ENCODE measurements around the gene DUSP16.
"Not testable (repeated sequence)": the region's sequence is repeated elsewhere in the genome, so short reads cannot be mapped to it uniquely, and the experiment has no call there.

The DUSP16 gene

GRCh38 chr12:12583510-12584178 is 21.0 kb upstream of the DUSP16 start:
- no peak for DNase-seq (ENCODE audit: low read depth in 1 of 2, low spot score in 1 of 2)

- peak in 1 of 2 donors; percentile 63 for DNase-seq (ENCODE audit: low read depth in 1 of 2, low spot score in 1 of 2)
These were observed 20.2 kb upstream of the DUSP16 start for GRCh38 chr12:12582895-12583303.

GRCh38 chr12:12582193-12582881 is 19.7 kb upstream of the DUSP16 start:
- DNase-seq (ENCODE audit: low read depth in 1 of 2, low spot score in 1 of 2) = no peak

GRCh38 chr12:12580716-12581115 is 18.1 kb upstream of the DUSP16 start:
- not testable (repeated sequence) for DNase-seq (ENCODE audit: low read depth in 1 of 2, low spot score in 1 of 2)

- DNase-seq (ENCODE audit: low read depth in 1 of 2, low spot score in 1 of 2) = no peak
These were observed 15.1 kb upstream of the DUSP16 start for GRCh38 chr12:12577786-12578185.

- DNase-seq (ENCODE audit: low read depth in 1 of 2, low spot score in 1 of 2) = no peak
These were observed 10.0 kb upstream of the DUSP16 start for GRCh38 chr12:12572659-12573058.

DNA sequence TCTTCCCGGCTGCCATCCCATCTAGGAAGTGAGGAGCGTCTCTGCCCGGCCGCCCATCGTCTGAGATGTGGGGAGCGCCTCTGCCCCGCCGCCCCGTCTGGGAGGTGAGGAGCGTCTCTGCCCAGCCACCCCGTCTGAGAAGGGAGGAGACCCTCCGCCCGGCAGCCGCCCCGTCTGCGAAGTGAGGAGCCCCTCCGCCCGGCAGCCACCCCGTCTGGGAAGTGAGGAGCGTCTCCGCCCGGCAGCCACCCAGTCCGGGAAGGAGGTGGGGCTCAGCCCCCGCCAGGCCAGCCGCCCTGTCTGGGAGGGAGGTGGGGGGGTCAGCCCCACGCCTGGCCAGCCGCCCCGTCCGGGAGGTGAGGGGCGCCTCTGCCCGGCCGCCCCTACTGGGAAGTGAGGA is 3.3 kb upstream of the DUSP16 start:
- not testable (repeated sequence) for DNase-seq (ENCODE audit: low read depth in 1 of 2, low spot score in 1 of 2)

DNA sequence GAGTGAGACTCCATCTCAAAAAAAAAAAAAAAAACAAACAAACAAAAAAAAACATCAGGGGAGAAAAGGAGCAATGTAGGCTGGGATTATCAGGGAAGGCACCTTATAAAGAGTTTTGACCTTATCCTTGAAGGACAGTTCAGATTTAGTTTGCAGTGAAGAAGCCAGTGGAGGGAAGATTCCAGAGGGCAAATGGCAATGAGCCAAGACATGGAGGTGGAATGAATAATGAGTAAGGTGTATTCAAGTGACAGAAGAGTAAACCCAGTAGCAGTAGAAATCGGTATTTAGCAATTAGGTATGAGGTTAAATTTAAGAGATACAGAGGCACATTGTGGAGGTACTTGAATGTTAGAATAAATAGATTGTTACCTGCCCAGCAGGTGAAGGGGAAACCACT is 2.2 kb upstream of the DUSP16 start:
- DNase-seq (ENCODE audit: low read depth in 1 of 2, low spot score in 1 of 2) = no peak

DNA sequence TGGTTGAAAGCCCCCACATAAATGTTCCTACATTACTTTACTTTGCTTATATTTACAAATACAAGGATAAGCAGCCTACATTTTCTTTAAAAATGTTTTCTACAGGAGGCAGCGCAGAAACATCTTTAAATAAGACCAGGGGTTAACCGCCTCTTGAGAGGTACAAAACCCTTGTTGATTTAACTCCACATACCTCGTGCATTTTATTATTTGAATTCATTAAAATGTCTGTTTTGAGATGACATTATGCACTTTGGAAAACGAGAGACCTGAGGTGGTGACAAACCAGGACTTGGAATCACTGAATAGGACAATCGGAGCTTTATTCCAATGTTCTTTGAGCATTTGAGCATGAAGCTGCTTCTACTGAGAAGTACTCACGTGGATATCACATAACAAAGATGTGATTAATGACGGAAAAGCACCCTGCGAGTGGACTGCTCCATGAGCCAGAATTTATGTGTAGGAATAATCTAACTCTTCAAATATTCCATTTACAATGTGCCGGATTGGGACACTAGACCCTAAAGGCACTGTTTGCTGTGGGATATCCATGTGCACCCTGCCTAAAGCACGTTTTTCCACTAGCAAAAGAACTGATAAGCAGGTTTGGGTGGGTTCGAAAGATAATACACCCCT is 746 bp upstream of the DUSP16 start:
- no peak for DNase-seq (ENCODE audit: low read depth in 1 of 2, low spot score in 1 of 2)

DNA sequence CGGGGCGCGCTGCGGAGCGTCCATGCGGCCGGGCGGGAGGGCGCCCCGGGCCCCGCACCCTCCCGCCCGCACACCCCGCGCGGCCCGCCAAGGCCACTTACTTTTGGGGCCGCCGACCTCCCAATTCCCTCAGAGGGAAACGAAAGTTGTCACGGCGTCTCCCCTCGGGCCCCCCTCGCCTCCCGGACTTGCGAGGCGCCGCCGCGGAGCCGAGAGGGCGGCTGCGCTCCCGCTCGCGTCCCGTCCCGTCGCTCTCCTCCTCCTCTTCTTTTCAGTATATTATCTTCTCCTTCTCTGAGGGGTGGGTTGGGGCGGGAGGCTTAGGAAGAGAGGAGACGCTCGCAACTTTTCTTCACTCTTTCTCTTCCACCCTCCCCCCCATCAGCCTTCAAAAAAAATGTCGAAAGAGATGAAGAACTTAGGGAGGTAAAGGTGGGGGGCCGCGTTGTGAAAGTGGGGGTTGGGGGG is 613 bp downstream of the DUSP16 start:
- peak in 1 of 2 donors; percentile 18 for DNase-seq (ENCODE audit: low read depth in 1 of 2, low spot score in 1 of 2)

DNA sequence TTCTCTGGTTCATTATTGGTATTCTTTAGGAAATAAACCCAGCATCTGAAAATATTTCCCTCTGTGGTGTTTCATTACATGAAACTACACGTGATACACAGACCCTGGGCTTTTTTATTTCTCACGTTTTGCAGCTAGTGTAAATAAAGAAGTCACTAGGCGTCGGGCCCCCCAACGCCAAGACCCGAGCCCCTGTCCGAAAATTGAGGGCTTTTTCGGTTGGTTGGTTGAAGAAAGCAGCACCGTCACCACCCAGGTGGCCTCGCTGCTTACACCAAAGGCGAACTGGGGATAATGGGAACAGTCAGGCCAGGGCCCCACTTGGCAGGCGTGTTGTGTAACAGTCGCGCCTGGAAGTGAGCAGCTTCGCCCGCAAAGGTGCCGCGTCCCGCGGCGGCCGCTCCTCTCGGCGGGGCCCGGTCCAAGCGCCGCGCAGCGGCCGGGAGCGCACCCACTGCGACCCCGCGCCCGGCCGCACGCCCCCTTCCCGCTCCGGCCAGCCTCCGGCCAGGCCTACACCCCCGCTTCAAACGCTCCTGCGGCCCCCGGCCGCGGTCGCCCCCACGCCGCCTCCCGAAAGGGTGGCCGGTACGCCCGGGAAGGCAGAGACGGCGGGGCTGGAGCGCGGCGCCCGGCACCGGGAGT is 1.2 kb downstream of the DUSP16 start:
- DNase-seq (ENCODE audit: low read depth in 1 of 2, low spot score in 1 of 2) = peak; percentile 28 to 31

DNA sequence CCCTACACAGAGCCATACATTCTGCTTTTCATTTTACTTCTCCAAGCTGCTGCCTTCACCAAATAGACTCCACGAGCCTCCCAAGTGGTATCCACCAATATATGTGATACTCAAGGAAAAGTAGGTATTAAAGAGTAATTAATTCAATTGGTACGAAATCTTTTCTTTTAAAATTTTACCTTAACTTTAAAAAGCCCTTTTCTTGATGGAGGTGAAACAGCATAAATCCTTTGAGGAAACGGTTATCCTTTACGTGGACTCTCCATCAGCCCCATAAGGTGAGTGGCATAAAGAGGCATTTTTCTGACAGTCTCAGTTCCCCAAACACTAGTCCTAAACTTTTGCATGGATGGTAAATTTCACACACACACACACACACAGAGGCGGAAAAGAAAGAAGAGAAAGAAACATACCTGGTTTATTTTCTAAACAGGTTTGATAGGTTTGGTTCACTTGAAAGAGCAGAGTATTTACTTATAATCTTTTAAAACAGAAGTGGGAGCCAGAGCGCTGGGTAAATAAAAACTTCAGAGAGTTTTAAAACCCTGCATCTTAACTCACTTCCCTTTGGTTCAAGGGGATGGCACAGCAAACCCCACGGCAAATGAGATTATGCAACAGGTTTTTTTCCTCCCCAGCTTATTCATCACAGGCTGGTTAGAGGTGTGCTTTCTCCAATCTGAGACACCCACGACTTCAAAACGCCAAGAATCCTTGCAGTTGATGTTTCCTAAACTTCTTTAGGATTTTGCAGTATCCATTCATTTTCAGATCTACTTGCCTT is 1.9 kb downstream of the DUSP16 start:
- peak in 1 of 2 donors; percentile 41 for DNase-seq (ENCODE audit: low read depth in 1 of 2, low spot score in 1 of 2)

GRCh38 chr12:12559719-12560296 is 2.9 kb downstream of the DUSP16 start:
- no peak for DNase-seq (ENCODE audit: low read depth in 1 of 2, low spot score in 1 of 2)

DNA sequence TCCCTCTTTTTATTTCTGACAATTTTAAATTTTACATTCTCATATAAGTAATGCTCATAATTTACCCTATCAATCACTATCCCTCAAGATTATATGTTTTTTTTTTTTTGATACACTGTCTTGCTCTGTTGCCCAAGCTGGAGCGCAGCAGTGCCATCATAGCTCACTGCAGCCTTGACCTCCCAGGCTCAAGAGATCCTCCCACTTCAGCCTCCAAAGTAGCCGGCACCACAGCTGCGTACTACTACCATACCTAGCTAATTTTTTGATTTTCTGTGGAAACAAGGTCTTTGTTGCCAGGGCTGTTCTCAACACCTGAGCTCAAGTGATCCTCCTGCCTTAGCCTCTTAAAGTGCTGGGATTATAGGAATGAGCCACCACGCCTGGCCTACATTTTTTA is 4.4 kb downstream of the DUSP16 start:
- DNase-seq (ENCODE audit: low read depth in 1 of 2, low spot score in 1 of 2) = no peak

- DNase-seq (ENCODE audit: low read depth in 1 of 2, low spot score in 1 of 2) = no peak
These were observed 4.9 kb downstream of the DUSP16 start for GRCh38 chr12:12557733-12558132.

DNA sequence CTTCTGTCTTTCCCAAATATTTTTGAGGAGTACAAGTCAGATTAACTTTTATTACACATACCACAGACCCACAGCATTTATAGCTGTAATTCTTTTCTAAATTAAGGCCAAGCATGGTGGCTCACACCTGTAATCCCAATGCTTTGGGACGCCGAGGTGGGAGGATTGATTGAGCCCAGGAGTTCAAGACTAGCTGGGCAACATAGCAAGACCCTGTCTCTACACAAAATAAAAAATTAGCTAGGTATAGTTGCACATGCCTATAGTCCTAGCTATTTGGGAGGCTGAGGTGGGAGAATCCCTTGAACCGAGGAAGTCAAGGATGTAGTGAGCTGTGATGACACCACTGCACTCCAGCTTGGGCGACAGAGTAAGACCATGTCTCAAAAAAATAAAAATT is 7.0 kb downstream of the DUSP16 start:
- no peak for DNase-seq (ENCODE audit: low read depth in 1 of 2, low spot score in 1 of 2)

DNA sequence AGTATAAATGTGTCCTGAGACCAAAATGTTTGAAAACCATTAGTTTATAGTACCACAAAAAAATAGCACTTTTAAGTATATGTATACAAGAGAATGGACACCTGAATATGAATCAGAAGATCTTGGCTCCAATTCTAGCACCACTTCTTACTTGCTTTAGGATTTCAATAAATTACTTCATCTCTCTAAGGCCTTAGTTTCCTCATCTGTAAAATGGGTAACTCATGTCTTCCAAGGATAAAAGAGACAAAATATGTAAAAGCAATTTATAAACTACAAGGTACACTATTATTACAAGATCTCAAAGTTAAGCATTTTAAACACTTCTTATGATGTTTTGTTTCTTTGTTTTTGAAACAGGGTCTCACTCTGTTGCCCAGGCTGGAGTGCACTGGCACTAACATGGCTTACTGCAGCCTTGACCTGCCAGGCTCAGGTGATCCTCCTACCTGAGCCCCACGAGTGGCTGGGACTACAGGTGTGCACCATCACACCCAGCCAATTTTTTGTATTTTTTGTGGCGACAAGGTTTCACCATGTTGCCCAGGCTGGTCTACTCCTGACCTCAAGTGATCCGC is 9.4 kb downstream of the DUSP16 start:
- DNase-seq (ENCODE audit: low read depth in 1 of 2, low spot score in 1 of 2) = no peak

- DNase-seq (ENCODE audit: low read depth in 1 of 2, low spot score in 1 of 2) = no peak
These were observed 11.5 kb downstream of the DUSP16 start for GRCh38 chr12:12551115-12551514.

DNA sequence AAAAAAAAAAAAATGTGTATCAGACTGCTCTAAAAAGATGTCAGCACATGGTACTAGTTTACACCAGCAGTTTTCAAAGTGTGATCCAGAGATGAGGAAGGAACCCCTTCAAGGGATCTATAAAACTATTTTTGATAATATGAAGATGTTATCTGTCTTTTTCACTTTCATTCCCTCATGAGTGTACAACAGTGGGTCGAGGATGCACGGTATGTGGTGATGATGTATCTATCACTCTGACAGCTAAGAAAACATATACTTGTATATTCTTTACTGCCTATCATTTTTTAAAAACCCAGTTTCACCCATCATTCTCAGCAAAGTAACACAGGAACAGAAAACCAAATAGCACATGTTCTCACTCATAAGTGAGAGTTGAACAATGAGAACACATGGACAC is 12.4 kb downstream of the DUSP16 start:
- DNase-seq (ENCODE audit: low read depth in 1 of 2, low spot score in 1 of 2) = no peak

- no peak for DNase-seq (ENCODE audit: low read depth in 1 of 2, low spot score in 1 of 2)
These were observed 13.2 kb downstream of the DUSP16 start for GRCh38 chr12:12549426-12549825.

Data from activated CD4-positive, alpha-beta T cell treated with anti-CD3 and anti-CD28 coated beads, Interleukin-2, amount 50 U/mL, for 24 hours (primary cell).